T-cell (primary cell): Measurements from ENCODE around the gene RAB27B. TPM values are rescaled to one million over a fixed set of nuclear protein-coding genes. Genes with fewer than 3 reads are reported as not detected.

Experiments
- ATAC-seq, 4 experiments: fragments of 200-7000 bp in 3 of 4; fragments of 150-1000 bp in 1 of 4; cut with Tn5 transposase; replicated peaks in 1 of 4; 1 replicate in 3 of 4; 2 replicates in 1 of 4; pipeline ENCODE4 v1.10.0; 2021; ENCODE audit warnings: moderate library complexity in 3 of 4, mild to moderate bottlenecking in 2 of 4, moderate number of reproducible peaks in 1 of 4
- CTCF ChIA-PET, 2 donors: fragments of 300-600 bp; sonication (Branson Sonifier 250); formaldehyde crosslinking; loops; one replicate each; lab custom pipeline; 2022; ENCODE audit warnings: antibody characterized with exemption in 2 of 2; lab: Charles Lee
- POLR2A ChIA-PET, 2 donors: fragments of 300-600 bp; sonication (Branson Sonifier 250); formaldehyde crosslinking; loops; one replicate each; lab custom pipeline; 2022; ENCODE audit warnings: antibody characterized with exemption in 2 of 2; lab: Charles Lee
- DNase-seq, 35 experiments: peaks; one replicate each; pipeline versions ENCODE4 v3.0.0 to v3.0.0-alpha.2; 2013 to 2023
- H3K27ac ChIP-seq: one replicate; pipeline ENCODE4 v1.5.1; 2013; ENCODE audit warnings: low read length
- H3K27me3 ChIP-seq, 2 experiments: replicated peaks in 1 of 2; 1 replicate in 1 of 2; 2 replicates in 1 of 2; pipeline versions ENCODE4 v1.6.1 to v1.7.0; 2013; ENCODE audit warnings: low read length in 1 of 2, mixed read lengths in 1 of 2; ENCODE audit not compliant: control insufficient read depth in 2 of 2, insufficient read depth in 2 of 2; ENCODE audit errors: extremely low read depth in 1 of 2
- H3K36me3 ChIP-seq, 2 donors: 1 replicate in 1 of 2; 2 replicates in 1 of 2; pipeline versions ENCODE4 v1.6.1 to v1.7.0; 2013; ENCODE audit warnings: low read length in 1 of 2; ENCODE audit not compliant: control insufficient read depth in 2 of 2, insufficient read depth in 1 of 2; ENCODE audit errors: extremely low read depth in 1 of 2
- H3K4me1 ChIP-seq, 2 experiments: 1 replicate in 1 of 2; 2 replicates in 1 of 2; pipeline versions ENCODE4 v1.6.1 to v1.7.0; 2013; ENCODE audit warnings: low read length in 2 of 2, mixed read lengths in 1 of 2; ENCODE audit not compliant: insufficient read depth in 2 of 2, control insufficient read depth in 1 of 2; ENCODE audit errors: extremely low read depth in 1 of 2
- H3K4me3 ChIP-seq, 2 donors: 1 replicate in 1 of 2; 2 replicates in 1 of 2; pipeline versions ENCODE4 v1.5.1 to v1.7.0; 2013; ENCODE audit warnings: mild to moderate bottlenecking in 2 of 2, low read length in 1 of 2, moderate library complexity in 1 of 2; ENCODE audit not compliant: control insufficient read depth in 1 of 2; ENCODE audit errors: extremely low read depth in 1 of 2
- H3K9me3 ChIP-seq: 2 replicates; pipeline ENCODE4 v1.7.0; 2013
- H3K27ac Mint-ChIP-seq, 2 donors: one replicate each; pipeline ENCODE4 v1.8.0; 2020 to 2021; ENCODE audit warnings: mild to moderate bottlenecking in 2 of 2, mixed read lengths in 2 of 2
- H3K27me3 Mint-ChIP-seq, 2 donors: one replicate each; pipeline ENCODE4 v1.8.0; 2021 to 2022; ENCODE audit warnings: mixed read lengths in 2 of 2
- H3K36me3 Mint-ChIP-seq: one replicate; pipeline ENCODE4 v1.8.0; 2021; ENCODE audit warnings: mixed read lengths
- H3K4me1 Mint-ChIP-seq, 3 donors: one replicate each; pipeline ENCODE4 v1.8.0; 2020 to 2022; ENCODE audit warnings: mixed read lengths in 3 of 3, mild to moderate bottlenecking in 1 of 3
- H3K4me3 Mint-ChIP-seq, 3 donors: one replicate each; pipeline ENCODE4 v1.8.0; 2020 to 2022; ENCODE audit warnings: mild to moderate bottlenecking in 3 of 3, mixed read lengths in 3 of 3, moderate library complexity in 3 of 3
- H3K9me3 Mint-ChIP-seq, 3 donors: one replicate each; pipeline ENCODE4 v1.8.0; 2020 to 2022; ENCODE audit warnings: mixed read lengths in 3 of 3
- WGBS: methylation state at CpG from one replicate; pipeline ENCODE4 v1.1.5; 2013; ENCODE audit warnings: missing lambda C conversion rate; ENCODE audit not compliant: insufficient coverage; 5-methylcytosine and 5-hydroxymethylcytosine counted together
- total RNA-seq, 35 experiments: library from RNA in 6 of 35; stranded (reverse) in 6 of 35; fragments of 120-200 nt in 1 of 35; gene quantifications; one replicate each; pipeline versions ENCODE4 v1.2.1 to v1.2.4 and lab custom pipeline; 2013 to 2026

RAB27B gene
- total RNA-seq, 5 donors from 2014 or later (not counting 1 experiment from before 2014, with no cell fraction given) = 2.6 to 4.3 (median 3.0) TPM

GRCh38 chr18:54942569-54942968 lies 114.3 kb downstream of the RAB27B start:
- Histone ChIP-seq H3K9me3 (no peaks in the 10 kb centered on the region), H3K27me3 (no peaks in the 10 kb centered on the region), H3K4me1 (peaks cover 3 to 7% of the 10 kb centered on the region in 2 experiments), H3K4me3 (no peak overlapping the region), H3K36me3 (no peaks in the 10 kb centered on the region), H3K27ac (no peak overlapping the region)
- H3K36me3 Mint-ChIP-seq = no peaks in the 10 kb centered on the region
- H3K4me3 Mint-ChIP-seq = no peak overlapping the region
- peaks cover 19 to 23% (median 21%) of the 10 kb centered on the region in 3 donors for H3K4me1 Mint-ChIP-seq
- ATAC-seq (no peak), DNase-seq (no peak)
- CTCF ChIA-PET = interaction anchor here in 1 of 2 donors (1.0 kb wide), 1 partner anchor 11 kb away, joined by 3 read pairs; no protein-coding TSS in a partner anchor
- WGBS = no CpG with 5 or more reads among the region's 3 CpGs
- H3K27me3 Mint-ChIP-seq = no peaks in the 10 kb centered on the region
- no peak overlapping the region for H3K27ac Mint-ChIP-seq
- H3K9me3 Mint-ChIP-seq = no peaks in the 10 kb centered on the region
- POLR2A ChIA-PET = no interaction called here

Other genes starting within 250 kb of the RAB27B start
- not detected for gene DYNAP, start 237.2 kb upstream of the RAB27B start, total RNA-seq
- under 1 TPM in 1 of 5 donors, not detected in 4; 0.13 TPM for gene CCDC68, start 131.0 kb downstream of the RAB27B start, total RNA-seq